GM12878 (cell line): ENCODE measurements around the gene SERPINE1. TPM values are rescaled to one million over a fixed set of nuclear protein-coding genes. Genes with fewer than 3 reads are reported as not detected.
A peak's percentile ranks its signal among the peaks of the same experiment; 100 is the strongest.

Experiments
- EGR1 ChIP-seq, 2 experiments: IDR thresholded peaks; 1 replicate in 1 of 2; 2 replicates in 1 of 2; pipeline ENCODE4 v1.6.1; 2011 to 2012; ENCODE audit warnings: low read depth in 2 of 2, low read length in 2 of 2, borderline replicate concordance in 1 of 2, mild to moderate bottlenecking in 1 of 2, moderate library complexity in 1 of 2
- EP300 ChIP-seq, 2 experiments: fragments of 150-350 bp in 1 of 2; IDR thresholded peaks; 2 replicates each; pipeline ENCODE4 v1.6.1; 2011 to 2012; ENCODE audit warnings: low read depth in 2 of 2, low read length in 2 of 2, borderline replicate concordance in 1 of 2, improper control_type of control experiment in 1 of 2, inconsistent platforms in 1 of 2; ENCODE audit not compliant: control insufficient read depth in 1 of 2
- FOXM1 ChIP-seq: IDR thresholded peaks from 2 replicates; pipeline ENCODE4 v1.6.1; 2012; ENCODE audit warnings: low read depth, mild to moderate bottlenecking, inconsistent platforms, low read length, moderate library complexity
- IKZF2 ChIP-seq, 2 experiments: fragments of 450-650 bp; IDR thresholded peaks; 2 replicates each; pipeline ENCODE4 v1.6.1; 2017; ENCODE audit warnings: mild to moderate bottlenecking in 2 of 2, moderate library complexity in 2 of 2
- MAX ChIP-seq: IDR thresholded peaks from 2 replicates; pipeline ENCODE4 v1.6.1; 2012; ENCODE audit warnings: low read depth, low read length, improper control_type of control experiment
- MLLT1 ChIP-seq: fragments of 450-650 bp; IDR thresholded peaks from 2 replicates; pipeline ENCODE4 v1.6.1; 2016; ENCODE audit warnings: mild to moderate bottlenecking
- POU2F2 ChIP-seq: IDR thresholded peaks from 3 replicates; pipeline ENCODE4 v1.6.1; 2011; ENCODE audit warnings: low read depth, mild to moderate bottlenecking, low read length, borderline replicate concordance
- RCOR1 ChIP-seq: conservative IDR thresholded peaks from 2 replicates; pipeline ENCODE4 v1.6.1; 2012; ENCODE audit warnings: low read depth, low read length, improper control_type of control experiment
- RELA ChIP-seq: fragments of 450-650 bp; IDR thresholded peaks from 2 replicates; pipeline ENCODE4 v1.8.0; 2014; ENCODE audit warnings: borderline replicate concordance; ENCODE audit not compliant: partially characterized antibody
- SMAD5 ChIP-seq: IDR thresholded peaks from 2 replicates; pipeline ENCODE4 v1.6.1; 2016; ENCODE audit warnings: antibody characterized with exemption, low read depth
- SREBF1 ChIP-seq: IDR thresholded peaks from 2 replicates; pipeline ENCODE4 v1.6.1; 2012; ENCODE audit warnings: mild to moderate bottlenecking, low read length
- TCF7 ChIP-seq: IDR thresholded peaks from 2 replicates; pipeline ENCODE4 v1.6.1; 2014; ENCODE audit warnings: antibody characterized with exemption, borderline replicate concordance
- ZBTB40 ChIP-seq: fragments of 450-650 bp; IDR thresholded peaks from 2 replicates; pipeline ENCODE4 v1.6.1; 2016; ENCODE audit warnings: mild to moderate bottlenecking, moderate library complexity, borderline replicate concordance
- polyA plus RNA-seq, 11 experiments: library from polyadenylated mRNA; depleted of rRNA in 4 of 11; unstranded in 6 of 11; stranded (reverse) in 5 of 11; fragments of >200 nt; fragmentation: Nextera tagmentation in 4 of 11; fragmentation: Illumina TruSeq in 1 of 11; extraction: Ambion mirVana in 4 of 11; extraction: Trizol in 1 of 11; gene quantifications; 1 replicate in 1 of 11; 2 replicates in 10 of 11; pipeline versions ENCODE4 v1.2.1 to v1.2.3, GENCODE V29; 2011 to 2016; ENCODE audit warnings: inconsistent platforms in 2 of 11, missing spikeins in 2 of 11, low read depth in 1 of 11
- total RNA-seq, 4 experiments: library from RNA; depleted of rRNA in 3 of 4; stranded (reverse); fragments of >200 nt in 3 of 4; fragmentation: Illumina TruSeq in 1 of 4; extraction: Trizol in 1 of 4; gene quantifications; 2 replicates each; pipeline versions ENCODE4 v1.2.1 to v1.2.3, GENCODE V29; 2013 to 2021
- TF ChIP-seq, protein P1 (sequence below): fragments of 150-350 bp; IDR thresholded peaks from 2 replicates; pipeline ENCODE4 v1.6.1; 2014; ENCODE audit warnings: mild to moderate bottlenecking, low read depth, low read length
- TF ChIP-seq, protein P2 (sequence below): IDR thresholded peaks from 2 replicates; pipeline ENCODE4 v1.6.1; 2012; ENCODE audit warnings: low read depth, low read length, improper control_type of control experiment

The SERPINE1 gene
- total and polyA plus RNA-seq, 10 of the 15 experiments (the other 5 are each of a cell fraction or from before 2014, with no cell fraction given) = 0.20 to 2.4 (median 0.44) TPM

DNA sequence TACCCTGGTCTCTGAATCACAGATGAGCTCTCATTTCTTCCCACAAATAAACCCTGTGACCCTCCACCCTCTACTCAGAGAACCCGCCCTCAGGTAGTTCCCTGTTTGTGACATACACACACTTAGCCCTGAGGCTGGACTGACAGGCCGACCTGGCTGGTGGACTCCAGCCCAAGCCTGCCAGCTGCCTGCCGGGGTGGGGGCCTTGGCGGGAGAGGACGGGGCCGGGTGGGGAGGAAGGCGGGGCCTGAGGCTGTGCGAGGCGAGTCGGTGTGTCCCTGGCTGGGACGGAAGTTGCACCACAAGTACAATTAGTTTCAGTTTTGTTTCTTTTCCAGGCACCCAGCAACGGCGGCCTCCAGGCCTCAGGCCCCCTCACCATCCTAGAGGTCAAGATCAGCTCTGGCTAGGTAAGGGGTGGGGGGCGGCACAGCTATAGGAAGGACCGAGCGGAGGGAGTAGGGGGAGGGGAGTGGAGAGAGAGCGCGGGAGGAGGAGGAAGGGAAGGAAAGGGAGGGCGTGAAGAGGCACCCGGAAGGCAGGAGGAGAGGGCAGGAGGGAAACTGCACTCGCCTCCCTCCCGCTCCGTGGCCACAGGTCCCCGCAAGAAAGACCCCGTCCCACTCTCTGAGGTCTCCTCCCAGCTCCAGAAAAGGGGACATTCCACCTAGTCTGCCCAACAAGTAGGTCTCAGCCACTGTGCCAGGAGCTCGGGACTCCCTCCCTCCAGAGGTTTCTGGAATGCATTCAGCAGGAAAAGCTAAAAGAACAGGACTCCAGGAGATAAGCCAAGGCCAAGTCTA lies 41.5 kb upstream of the SERPINE1 start, which contains the start of gene TRIM56 (continued):
- TF ChIP-seq IKZF2 (IDR thresholded peaks at IDR 0.05) (peak; percentile 50 to 68; a peak in 3 of 4 replicates), RCOR1 (no peak), TCF7 (no peak), ZBTB40 (peak; percentile 59; the same call in 1 of the 2 replicates), EP300 (IDR thresholded peaks at IDR 0.05; ENCODE audit: borderline replicate concordance in 1 of 2, control insufficient read depth in 1 of 2, low read depth in 2 of 2, low read length in 2 of 2) (no peak), EGR1 (IDR thresholded peaks at IDR 0.05; ENCODE audit: borderline replicate concordance in 1 of 2, low read depth in 2 of 2, low read length in 2 of 2) (no peak), POU2F2 (0 out of 3 replicates have a peak, but pooled peaks have one; percentile 60), SMAD5 (0 out of 2 replicates have a peak, but pooled peaks have one; percentile 57), MAX (no peak), FOXM1 (no peak), RELA (no peak), MLLT1 (peak; percentile 71), SREBF1 (no peak)
- TF ChIP-seq, protein P1, sequence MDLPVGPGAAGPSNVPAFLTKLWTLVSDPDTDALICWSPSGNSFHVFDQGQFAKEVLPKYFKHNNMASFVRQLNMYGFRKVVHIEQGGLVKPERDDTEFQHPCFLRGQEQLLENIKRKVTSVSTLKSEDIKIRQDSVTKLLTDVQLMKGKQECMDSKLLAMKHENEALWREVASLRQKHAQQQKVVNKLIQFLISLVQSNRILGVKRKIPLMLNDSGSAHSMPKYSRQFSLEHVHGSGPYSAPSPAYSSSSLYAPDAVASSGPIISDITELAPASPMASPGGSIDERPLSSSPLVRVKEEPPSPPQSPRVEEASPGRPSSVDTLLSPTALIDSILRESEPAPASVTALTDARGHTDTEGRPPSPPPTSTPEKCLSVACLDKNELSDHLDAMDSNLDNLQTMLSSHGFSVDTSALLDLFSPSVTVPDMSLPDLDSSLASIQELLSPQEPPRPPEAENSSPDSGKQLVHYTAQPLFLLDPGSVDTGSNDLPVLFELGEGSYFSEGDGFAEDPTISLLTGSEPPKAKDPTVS = no peak
- TF ChIP-seq, protein P2, sequence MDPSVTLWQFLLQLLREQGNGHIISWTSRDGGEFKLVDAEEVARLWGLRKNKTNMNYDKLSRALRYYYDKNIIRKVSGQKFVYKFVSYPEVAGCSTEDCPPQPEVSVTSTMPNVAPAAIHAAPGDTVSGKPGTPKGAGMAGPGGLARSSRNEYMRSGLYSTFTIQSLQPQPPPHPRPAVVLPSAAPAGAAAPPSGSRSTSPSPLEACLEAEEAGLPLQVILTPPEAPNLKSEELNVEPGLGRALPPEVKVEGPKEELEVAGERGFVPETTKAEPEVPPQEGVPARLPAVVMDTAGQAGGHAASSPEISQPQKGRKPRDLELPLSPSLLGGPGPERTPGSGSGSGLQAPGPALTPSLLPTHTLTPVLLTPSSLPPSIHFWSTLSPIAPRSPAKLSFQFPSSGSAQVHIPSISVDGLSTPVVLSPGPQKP = peak; percentile 54; the same call in 1 of the 2 replicates
